GM12874 (cell line): ENCODE measurements around the gene PRPH.

Experiments
- CTCF ChIP-seq: IDR thresholded peaks from 2 replicates; pipeline ENCODE4 v1.5.1; 2011; ENCODE audit warnings: low read depth, mild to moderate bottlenecking, control low read depth, low read length, moderate library complexity; ENCODE audit not compliant: insufficient read depth

Gene PRPH

DNA sequence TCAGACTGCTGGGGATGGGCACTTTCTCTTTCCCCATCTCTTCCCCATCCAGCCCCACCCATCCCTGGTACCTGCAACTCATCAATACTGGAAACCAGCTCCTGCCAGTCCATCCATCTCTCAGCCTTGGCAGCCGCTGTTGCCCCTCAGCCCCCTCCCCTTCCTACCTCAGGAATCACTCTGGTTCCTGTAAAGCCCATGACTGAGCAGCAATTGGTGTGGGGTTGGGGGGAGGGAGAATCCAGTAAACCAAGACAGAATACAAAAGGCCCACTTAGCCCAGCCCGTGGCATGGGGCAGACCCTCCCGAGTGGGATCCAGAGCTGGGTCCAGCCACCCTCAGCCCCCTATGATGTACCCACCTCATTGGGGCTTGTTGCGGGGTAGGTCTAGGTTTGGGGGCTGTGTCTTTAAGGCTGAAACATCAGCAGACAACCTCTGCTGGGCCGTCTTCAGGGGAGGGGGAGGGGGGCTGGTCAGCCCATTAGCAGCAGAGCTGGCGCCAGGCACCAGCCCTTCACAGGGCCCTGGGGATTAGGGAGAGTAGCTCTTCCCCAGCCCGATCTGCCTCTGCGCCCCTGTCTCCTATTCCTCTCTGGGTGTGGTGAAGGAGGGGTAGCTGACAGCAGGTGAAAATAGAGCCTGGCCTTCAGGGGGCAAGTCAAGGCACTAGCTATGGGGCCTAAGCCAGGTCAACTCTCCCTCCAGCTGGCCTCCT is 702 bp upstream of the PRPH start:
- no peak for TF ChIP-seq CTCF

- TF ChIP-seq CTCF = no peak
Observed at GRCh38 chr12:49294804-49295081, 204 bp upstream of the PRPH start.

- TF ChIP-seq CTCF = peak; percentile 95
Observed at GRCh38 chr12:49296034-49296835, 1.3 kb downstream of the PRPH start.

GRCh38 chr12:49296836-49297694 is 2.1 kb downstream of the PRPH start:
- TF ChIP-seq CTCF = no peak

DNA sequence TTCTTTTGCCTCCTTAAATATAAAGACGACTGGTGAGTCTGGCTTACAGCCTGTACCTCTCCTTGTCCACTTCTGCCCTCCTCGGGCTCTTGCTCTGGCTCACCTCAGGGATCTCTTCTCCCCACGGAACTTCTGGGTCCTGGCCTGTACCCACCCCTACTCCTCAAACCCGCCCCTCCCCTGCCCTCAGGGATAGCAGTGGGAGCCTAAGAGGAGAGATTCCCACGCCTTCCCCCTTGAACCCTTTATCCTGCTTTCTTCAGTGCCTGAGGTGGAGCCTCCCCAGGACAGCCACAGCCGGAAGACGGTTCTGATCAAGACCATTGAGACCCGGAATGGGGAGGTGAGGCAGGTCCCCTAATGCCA is 2.7 kb downstream of the PRPH start:
- TF ChIP-seq CTCF = no peak

DNA sequence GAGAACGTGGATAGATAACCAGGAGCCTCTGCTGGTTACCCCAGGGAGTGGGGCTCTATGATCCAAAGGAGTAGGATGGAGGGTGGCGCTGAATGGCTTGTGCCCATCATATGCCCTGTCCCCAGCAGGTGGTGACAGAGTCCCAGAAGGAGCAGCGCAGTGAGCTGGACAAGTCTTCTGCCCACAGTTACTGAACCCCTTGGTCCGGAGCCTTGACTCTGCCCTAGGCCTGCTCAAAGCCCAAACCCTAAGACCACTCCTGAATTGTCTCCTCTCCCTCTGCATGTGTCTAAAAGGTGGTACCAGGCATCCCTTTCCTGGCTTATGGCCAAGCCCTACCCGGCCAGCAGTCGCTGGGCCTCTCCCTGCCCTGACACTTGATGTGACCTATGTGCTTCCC is 3.2 kb downstream of the PRPH start:
- TF ChIP-seq CTCF = peak; percentile 18; the same call in 1 of the 2 replicates

- TF ChIP-seq CTCF = no peak
Observed at GRCh38 chr12:49301760-49302159, 6.8 kb downstream of the PRPH start.
